ENCODE data around the gene XPO5. TPM values are rescaled to one million over a fixed set of nuclear protein-coding genes. Genes with fewer than 3 reads are reported as not detected.
"Not testable (repeated sequence)": the region's sequence is repeated elsewhere in the genome, so short reads cannot be mapped to it uniquely, and the experiment has no call there.

XPO5 gene
- total RNA-seq, 1 donor from 2014 or later, result 32.8 TPM

DNA sequence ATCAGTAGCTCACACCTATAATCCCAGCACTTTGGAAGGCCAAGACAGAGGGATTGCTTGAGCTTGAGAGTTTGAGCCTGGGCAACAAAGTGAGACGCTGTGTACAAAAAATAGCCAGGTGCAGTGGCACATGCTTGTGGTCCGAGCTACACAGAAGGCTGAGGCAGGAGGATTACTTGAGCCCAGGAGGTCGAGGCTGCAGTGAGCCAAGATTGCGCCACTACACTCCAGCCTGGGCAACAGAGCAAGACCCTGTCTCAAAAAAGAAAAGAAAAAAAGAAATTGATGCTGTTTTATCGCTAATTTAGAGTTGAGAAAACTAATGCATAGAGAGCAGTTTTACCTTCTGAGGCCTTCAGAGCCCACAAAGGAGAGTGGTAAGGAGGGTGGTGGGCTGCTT, 77.5 kb downstream of the XPO5 start:
- not testable (repeated sequence) for DNase-seq (ENCODE audit: low read depth, low spot score)

DNA sequence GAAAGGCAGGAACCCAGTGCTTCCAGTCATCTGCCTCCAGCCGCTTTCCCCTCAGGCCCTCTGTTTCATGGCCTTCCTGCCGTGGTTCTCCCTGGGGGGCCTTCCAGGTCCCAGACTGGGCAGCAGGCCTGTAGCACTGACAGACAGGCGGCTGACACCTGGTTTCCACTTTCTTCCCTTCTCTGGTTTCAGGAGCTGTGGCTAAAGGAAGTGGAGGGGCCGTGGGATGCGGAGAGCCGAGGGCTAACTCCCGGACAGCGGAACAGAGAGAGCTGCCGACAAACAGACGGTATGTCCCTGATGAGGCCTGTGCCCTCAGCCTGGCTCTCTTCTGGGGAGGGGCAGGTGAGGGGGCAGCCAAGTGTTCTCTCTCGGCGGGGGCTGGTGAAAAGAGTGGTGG, 78.1 kb downstream of the XPO5 start:
- DNase-seq (ENCODE audit: low read depth, low spot score), result no peak

DNA sequence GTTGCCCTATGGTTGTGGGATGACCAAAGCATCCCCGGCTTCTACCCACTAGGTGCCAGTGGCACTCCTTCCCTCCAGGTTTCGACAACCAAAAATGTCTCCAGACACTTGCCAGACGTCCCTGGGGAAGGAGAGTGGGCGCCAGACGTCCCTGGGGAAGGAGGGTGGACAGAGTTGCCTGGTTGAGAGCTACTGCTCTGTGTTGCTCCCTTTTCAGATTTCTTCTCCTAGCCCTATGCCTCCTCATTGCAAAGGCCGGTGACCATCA, 78.8 kb downstream of the XPO5 start:
- no peak for DNase-seq (ENCODE audit: low read depth, low spot score)

DNA sequence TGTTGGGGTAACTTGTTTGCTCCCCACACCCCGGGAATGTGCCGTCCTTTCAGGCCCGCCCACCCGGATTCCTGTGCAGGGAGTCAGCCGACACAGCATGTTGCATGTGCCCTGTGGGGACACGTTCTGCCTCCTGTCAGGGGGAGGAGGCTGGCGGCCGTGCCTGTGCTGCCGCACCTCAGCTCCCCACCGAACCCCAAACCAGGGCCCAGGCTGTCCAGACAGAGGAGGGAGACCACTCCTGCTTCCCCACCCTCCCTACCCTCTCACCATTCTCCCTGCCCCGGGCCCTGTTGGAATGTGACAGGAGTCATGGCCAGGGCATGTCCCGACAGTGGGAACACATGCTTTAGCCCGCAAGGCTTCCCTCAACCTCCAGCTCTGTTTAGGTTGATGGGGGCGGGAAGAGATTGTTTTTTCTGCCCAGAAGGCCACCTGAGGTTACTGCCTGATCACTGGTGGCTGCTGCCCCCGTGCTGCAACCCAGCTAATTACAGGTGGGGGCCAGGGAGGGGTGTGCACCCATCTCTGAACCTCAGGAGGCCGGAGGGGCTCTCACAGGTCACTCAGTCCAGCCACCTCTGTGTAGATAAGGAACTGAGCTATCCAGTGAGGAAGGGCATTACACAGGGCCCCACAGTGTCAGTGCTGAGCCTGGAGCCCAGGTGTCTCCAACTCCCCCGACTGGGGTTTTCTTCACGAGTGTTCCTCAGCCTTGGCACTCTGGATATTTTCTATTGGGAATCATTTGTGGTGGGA, 79.3 kb downstream of the XPO5 start:
- no peak for DNase-seq (ENCODE audit: low read depth, low spot score)

DNA sequence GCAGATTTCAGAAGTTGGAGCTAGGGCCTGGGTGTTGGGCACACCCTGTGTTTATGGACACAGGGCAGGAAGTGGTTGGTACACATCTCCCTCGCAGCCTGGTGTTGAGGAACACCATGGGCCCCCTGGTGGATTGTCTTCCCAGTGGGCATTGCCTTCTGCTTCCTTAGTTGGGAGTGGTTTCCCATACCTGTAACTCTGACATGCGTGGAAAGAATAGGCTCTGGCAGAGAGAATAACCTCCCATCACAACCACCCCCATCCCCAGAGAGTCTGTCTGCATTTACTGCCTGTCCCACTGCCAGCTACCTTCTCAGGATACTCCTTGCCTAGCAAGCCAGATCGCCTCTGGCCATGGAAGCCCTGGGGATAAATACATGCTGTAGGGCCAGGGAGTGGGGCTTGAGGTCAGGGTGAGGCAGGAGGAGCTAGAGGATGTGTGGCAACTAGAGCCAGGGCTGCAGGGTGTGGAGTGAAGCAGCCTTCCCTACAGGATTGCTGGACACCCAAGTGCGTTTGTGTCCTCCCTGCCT, 80.4 kb downstream of the XPO5 start:
- DNase-seq (ENCODE audit: low read depth, low spot score), result no peak

DNA sequence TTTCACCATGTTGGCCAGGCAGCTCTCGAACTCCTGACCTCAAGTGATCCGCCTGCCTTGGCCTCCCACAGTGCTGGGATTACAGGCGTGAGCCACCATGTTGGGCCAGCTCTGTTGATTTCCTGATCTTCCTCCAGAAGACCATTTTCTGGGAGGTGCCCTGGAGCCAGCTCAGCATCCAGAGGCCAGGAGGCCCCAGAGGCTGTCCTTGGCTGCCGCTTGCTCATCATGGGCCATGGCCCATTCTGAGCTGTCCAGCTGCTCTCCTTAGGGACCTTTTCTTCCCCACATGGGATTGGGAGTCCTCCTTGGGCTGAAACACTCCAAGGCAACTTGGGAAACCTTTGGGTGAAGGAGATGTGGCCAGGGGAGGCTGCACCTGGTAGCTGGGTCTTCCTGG, 81.1 kb downstream of the XPO5 start:
- DNase-seq (ENCODE audit: low read depth, low spot score), result no peak

DNA sequence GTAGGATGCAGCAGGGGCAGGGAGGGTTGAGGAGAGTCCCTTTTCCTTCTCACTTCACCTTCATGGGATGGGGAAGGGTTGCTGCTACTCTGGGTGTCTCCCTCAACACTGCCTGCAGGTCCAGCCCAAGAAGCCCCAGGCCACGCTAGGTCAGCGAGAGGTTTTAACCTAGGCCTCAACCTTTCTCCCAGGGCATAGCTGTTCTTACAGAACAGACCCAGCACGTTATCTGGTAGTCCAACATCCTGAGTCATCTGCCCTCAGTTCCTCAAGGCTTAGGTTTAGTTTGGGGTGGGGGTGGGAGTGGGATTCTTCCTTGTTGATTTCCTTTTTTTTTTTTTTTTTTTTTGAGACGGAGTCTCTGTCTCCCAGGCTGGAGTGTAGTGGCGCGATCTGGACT, 81.5 kb downstream of the XPO5 start:
- DNase-seq (ENCODE audit: low read depth, low spot score), result no peak

DNA sequence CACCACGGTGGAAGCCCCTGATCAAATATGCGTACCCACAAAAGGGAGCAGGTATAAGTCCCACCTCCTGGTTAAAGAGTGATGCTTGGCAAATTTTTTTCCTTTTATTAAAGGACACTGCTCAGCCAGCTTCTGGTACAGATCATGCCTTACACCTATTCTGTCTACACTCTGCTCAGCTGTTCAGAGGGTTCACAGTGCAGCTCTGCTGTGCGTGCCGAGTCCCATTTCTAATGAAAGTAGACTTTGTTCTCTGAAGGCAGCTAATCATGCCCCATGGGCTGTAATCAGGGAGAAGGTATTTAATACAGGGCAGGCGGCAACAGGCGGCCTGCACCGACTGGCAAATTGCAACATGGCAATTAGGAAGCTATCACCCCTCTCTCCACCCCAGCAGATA, 82.0 kb downstream of the XPO5 start:
- DNase-seq (ENCODE audit: low read depth, low spot score), result no peak

DNA sequence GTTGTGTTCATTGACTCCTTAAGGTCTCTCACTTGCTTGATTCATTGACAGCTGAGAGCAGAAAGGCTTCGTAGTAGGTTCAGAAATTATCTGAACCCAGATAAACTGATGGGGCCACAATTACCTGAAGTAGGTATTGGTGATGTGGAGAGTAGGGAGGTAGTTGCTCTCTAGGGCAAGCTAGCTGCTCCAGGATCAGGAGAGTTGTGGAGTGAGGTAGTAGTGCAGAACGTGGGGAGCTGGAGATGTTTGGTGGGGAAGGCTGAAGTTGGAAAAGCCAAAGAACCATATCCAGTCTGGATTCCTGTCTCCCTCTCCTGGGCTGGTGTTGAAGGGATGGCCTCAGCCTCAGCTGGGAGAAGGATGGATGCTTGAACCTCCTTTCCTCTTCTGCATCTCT, 82.6 kb downstream of the XPO5 start:
- DNase-seq (ENCODE audit: low read depth, low spot score), result no peak

DNA sequence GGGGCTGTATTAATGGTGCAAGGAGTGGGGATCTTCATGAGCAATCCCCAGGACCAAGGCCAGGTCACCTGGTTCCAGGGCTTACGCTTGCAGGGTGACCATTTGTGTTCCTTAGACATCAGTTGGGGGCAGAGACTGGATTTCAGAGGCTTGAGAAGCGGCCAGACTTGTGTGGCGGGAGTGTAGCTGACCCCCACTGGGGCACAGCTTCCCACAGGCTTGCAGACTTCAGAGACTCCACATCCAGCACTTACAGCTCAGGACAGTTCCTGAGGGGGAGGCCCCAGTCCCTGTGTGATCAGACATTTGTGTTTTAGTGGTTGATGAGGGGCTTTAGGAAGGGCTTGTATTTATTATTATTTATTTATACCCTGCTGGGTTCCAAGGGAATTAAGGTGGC, 83.2 kb downstream of the XPO5 start:
- DNase-seq (ENCODE audit: low read depth, low spot score), result no peak

DNA sequence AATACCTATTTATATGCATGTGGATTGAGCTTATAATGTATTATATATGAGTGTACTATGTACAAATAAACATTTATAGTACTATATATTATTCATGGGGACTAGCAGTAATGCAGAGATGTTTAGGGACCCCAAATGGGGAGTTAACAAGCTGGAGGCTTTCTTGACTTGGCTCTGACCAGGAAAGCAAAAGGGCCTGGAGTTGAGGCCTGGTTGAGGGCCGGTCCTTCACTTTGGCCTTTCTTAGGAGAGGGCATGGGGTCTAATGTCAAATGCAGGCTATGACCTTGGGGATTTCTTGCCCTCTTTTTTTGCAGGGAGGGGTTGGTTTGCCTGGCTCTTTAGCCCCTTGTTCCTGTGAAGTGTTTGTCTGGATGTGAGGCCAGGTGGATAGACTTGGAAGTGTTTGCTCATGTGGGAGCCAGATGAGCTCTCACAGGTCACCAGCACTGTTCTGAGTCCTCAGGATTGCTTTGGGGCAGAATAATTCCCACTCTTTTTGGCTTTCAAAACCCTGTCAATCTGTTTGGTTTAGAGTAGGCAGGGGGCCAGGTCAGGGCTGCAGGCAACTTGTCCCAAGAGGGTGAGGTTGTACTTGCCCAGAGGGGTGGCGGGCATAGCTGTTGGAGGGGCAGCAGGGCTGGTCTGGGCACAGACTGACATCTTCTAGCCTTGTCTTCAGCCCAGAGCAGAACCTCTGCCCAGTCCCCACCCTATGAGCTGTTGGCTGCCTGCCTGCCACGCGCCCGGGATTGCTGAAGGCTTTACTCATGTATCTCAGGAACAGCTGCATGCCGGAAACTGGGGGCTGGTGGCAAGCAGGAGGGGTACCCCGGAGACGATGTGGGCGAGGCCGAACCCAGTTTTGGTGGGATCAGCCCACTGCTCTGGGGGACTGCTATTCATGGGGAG, 83.8 kb downstream of the XPO5 start:
- DNase-seq (ENCODE audit: low read depth, low spot score), result no peak

DNA sequence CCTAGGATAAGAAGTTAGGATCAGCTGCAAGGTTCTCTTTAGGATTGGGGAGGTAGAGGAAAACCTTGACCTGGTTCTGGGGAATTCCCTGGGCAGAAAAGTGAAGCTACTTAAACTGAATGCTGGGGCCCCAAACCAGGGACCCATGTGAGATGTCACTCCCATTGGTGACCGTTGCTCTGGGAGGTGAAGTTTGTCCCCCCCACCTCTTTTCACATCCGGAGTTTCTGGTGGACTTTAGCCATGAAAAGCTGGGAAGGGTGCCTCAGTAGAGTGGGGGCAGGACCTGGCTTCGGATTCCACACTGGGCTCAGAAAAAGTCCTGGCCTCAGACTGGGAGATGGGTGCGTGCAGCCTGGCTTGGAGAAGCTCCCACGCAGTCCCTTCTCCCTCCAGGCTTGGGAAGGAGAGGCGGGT, 85.3 kb downstream of the XPO5 start:
- no peak for DNase-seq (ENCODE audit: low read depth, low spot score)

DNA sequence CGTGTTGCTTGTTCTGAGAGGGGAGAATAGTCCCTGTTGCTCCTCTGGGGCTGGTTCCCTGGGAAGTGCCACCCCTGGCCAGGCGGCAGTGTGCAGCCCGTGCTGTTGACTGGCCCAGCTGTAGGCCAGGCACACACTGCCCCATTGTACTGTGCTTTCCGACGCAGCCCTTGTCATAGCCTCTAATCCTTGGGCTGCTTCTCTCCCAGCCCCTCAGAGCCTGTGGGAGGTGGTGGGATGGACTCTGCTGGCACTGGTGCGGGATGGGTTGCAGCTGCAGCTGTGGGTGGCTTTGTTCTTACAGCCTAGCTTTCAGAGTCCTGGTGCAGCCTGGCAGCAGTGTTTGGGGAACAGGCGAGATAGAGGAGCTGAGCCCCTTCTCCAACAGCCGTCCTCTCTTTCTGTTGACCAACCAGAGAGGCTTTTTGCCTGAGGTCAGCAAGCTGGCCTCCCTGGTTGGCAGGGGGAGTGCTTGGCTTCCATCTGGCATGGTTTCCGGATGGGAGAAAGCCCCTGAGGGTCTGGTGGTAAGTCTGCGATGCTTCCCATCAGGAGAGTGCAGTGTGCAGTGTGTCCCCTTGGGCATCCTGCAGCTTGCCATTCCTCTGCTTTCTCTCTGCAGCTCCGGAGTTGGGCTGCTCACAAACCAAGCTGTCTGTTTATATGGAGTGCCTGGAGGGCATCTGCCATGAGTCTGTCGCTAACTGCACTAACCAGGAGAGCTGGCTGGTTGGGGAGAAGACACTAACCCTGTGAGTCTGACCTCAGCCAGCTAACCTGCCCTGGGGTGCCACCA, 86.4 kb downstream of the XPO5 start:
- no peak for DNase-seq (ENCODE audit: low read depth, low spot score)

DNA sequence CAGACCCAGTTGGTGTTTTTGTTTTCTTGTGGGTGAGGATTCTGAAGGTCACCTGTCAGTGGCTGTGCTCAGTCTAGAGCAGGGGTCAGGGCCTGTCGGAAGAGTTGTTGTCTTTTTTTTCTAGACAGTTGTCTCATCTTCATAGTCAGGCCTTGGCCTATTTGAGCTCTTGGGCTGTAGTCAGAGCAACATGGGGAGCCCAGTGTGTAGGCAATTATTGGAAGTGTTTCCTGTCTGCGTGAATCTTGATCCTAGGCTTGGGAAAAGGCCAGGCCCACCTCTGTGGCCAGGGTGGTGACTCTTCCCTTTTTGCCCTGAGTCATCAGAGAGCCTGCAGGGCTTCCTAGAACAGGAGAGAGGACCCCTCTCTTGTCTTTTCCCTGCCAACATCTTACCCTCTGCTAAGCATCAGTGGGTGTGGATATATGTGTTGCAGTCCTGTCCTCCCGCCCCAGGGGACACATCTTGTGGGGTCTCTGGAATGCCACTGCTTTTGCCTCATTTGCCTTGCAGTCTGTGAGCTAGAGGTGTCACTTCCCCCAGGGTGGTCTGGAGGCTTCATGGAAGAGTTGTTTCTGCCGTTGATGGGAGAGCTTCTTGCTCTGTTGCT, 87.1 kb downstream of the XPO5 start:
- no peak for DNase-seq (ENCODE audit: low read depth, low spot score)

DNA sequence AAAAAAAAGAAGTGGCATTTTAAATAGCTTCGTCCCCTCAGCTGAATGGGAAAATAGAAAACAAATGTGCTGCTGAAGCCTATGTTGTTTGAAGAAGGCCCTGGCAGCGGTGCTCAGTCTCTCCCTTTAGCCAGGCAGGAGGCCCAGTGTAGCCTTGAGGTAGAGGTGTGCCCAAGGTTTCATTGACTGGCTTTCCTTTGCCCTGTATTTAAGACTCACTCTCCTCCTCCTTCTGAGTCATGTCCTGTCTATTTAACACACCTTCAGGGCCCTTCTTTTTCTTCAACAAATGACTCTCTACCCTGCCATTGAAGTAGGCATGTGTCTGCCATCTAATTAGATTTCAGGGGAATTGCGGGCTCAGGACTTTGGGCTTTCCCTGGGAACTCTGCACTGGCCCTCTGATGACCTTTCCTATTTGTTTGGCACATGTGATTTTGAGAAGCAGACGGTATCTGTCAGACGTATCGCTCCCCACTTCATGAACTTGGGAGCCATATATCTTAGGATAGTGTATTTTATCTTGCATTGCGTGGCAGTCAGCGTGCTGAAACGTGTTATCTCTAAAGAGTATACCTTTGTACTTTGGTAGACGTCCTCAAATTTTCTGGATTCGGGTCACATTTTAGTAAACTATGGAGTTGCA, 94.1 kb downstream of the XPO5 start:
- DNase-seq (ENCODE audit: low read depth, low spot score), result no peak

DNA sequence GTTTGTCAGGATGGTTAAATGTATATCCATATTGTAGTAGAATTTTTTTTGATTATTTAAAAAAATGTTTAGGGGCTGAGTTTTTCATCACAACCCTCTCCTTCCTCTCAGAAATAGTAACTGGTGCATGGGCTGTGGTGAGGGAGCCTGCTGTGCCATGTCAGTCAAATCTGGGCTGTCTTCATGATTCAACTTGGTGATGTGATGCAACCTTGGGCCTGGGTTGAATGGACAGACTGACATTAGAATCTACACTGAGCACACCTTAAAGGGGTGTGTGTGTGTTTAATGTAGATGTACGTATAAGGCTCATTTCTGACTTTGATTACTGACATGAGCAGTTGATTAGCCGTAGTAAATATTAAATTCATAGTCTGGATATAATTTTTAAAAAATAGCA, 94.8 kb downstream of the XPO5 start:
- no peak for DNase-seq (ENCODE audit: low read depth, low spot score)

DNA sequence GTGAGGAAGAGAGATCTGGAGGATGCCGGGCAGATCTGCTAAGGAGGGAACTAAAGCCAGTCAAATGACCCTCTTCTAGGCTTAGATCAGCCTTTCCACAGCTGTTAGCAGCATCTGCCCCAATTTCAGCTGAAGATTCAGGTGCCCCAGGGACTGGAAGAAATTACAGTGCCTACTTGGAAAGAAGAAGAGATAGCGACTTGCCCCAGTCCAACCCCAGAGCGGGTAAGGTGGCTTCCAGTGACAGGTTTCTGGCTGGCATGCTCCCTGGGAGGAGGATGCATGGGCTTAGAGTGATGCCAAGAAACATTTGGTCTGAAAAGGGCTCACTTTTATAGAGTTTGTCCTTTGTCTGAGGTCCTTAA, 97.8 kb downstream of the XPO5 start:
- DNase-seq (ENCODE audit: low read depth, low spot score), result no peak

DNA sequence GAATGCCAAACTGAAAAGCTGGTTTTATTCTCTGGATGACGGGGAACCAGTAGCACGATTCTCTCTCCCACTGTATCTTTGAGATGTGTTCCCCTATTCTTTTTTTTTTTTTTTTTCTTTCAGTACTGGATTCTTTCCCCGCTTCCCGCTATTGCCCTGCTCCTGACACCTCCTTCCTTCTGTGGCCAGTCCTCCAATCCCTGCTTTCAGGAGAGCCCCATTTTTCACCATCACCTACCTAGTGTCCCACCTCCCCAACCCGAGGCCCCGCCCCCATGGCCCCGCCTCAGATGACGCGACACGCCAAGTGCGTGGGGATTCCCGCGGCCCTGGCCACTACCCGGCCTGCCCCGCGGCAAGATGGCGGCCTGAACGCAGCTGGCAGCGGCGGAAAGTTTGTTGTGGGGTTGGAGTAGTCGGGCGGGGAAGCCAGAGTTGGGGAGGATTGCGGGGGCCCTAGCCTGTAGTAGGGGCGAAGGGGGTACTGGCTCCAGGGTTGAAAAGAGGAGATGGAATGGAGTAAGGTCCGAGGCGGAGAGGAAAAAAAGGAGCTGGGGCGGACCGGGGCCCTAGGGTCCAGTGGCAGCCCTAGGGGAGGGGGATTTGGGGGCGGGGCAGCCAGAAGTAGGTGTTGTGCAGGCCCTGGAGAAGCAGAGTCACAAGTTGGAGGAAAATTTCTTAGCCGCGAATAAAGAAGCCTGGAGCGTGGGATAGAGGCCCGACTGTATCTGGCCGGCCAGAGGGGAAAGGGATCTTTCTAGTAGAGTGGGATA, 98.4 kb downstream of the XPO5 start, which contains the start of gene TJAP1:
TJAP1 (plus strand) TSS at position 336 of the 773 bp plus-strand sequence. CDS start 21,432 bp downstream, outside the sequence.
- DNase-seq (ENCODE audit: low read depth, low spot score), result peak; percentile 59

DNA sequence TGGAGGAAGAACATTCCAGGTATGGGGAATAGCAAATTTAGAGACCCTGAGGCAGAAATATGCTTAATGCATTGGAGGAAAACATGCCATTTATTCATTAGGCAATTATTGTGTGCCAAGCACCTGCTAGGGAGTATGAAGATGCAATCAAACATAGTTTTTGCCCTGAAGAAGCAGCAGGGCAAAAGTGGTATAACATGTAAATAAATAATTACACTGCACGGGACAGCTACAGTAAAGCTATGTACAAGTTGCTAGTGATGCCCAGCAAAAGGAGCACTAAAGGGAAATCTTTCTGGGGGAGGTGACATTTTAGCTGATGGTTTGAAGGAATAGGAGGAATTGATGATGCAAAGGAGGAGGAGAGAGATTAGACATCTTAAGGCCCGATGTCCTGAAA, 99.1 kb downstream of the XPO5 start:
- DNase-seq (ENCODE audit: low read depth, low spot score), result no peak

DNA sequence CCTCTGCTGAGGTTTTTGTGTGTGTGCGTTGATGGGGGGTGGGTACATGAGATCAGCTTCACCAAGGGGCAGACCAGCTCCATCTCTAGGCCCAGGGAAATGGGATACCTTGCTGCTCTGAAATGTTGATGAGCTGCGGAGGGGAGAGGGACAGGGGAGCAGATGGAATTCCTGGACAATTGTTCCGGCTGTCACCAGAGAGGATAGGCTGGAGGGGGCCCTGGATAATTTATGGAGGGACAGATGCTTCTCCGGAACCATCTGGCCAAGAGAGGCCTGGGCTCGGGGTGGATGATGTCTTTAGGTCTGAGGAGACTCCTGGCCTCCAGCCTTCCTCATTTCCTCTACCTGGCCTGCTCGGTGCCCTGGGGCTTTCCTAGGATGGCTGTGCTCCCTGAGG, 100.3 kb downstream of the XPO5 start:
- no peak for DNase-seq (ENCODE audit: low read depth, low spot score)
